Suppressor macrophage treated with lipopolysaccharide for 4 hours (primary cell): ENCODE data around the gene TSPYL6.

Experiments
- DNase-seq: peaks from one replicate; pipeline ENCODE4 v3.0.0-alpha.2; 2020

Gene TSPYL6

DNA sequence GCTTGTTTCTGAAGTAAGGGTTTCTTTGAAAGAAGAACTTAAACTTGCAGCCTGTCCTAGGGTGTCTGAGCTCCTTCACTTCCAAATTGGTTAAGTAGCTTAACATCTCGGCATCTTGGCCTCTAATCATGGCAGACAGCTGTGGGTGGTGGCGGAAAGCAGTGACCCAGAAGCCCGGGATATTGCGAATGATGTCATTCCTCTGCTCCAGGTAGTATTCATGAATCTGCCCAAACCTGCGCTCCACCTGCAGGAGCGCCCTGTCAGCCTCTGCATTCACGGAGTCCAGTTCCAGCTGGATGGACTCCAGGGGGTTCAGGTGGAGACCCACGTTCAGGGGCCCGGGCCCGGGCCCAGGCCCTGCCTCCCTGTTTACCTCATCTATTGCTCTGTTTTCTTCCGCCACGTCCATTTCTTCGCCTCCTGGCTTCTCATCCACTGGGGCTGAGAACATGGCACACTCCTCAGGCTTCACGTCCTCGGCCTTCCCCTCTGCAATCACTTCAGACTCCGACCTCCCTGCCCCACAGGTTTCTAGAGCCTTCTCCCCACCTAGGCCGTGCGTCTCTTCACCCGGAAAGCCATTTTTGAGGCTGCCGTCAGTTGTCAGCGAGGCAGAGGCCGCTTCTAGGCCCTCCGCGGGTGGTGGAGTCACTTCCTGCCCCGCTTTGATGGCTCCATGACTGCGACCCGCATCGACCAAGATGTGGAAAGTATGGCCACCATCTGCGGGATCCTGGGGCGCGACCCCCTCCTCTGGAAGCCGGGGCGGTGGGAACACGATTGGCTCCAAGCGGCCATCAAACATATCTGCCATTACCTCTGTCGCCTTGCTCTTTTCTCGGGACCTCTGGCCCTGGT lies 569 bp downstream of the TSPYL6 start:
- DNase-seq = no peak

GRCh38 chr2:54254180-54254579 lies 1.8 kb downstream of the TSPYL6 start:
- no peak for DNase-seq

GRCh38 chr2:54249629-54250028 lies 6.4 kb downstream of the TSPYL6 start:
- DNase-seq = no peak

GRCh38 chr2:54247115-54247514 lies 8.9 kb downstream of the TSPYL6 start:
- DNase-seq = no peak

DNA sequence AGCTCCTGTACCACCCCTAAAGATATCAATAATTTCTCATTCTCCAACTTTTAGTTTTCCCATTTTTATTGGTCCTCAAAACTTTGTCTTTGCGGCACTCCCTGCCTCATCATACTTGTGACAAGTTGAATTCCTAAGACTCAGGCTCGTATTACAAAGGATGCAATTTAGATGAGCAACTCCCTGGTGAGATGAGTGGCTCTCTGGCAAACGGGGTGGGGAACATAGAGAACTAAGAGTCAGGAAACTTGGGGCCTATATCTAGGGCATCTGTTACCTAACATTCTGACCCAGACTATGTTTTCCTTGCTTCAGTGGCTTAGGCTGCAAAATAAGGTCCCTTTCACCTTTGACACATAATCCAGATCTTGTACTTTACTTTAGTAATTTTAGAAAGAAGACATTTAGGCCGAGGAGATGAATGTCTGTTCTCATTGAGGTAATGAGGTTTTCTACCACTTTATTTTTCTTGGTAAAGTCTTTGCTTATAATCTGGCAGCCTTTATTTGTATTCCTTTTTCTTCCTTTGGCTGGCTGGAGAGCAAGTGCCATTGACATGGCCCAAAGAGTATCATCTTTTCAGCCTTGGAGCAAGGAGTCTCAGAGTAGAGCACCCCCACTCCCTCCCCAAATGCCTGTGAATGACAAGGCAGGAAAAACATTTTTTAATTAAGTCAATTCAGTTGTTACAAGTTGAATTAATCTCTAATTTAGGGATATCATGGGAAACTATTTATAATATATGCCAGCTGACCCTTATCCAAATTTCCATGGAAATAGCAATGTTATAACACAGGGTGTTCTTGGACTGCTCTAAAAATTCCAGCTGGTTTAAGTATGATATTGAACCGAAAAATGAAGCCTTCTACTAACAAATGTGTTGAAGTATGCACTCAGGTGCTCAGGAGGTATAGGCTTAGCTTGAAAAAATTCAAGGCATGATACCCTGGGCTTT lies 15.2 kb downstream of the TSPYL6 start:
- no peak for DNase-seq

DNA sequence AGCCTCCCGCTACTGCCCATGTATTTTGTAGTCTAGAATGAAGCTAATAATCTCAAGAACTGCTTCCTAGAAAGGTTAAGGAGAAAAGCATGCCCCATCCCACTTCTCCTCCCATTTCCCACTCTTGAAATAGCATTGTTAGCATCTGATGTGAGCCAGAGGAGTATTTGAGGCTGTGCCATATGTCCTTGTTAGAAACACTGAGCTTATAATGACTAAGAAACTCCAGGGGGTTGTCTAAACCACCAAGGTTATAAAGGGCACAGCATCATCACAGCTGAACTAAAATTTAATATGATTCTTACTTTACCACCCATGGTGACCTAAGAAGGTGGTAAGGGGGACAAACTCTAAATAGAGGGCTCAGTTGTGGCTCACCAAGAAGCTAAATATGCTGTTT lies 16.6 kb downstream of the TSPYL6 start:
- no peak for DNase-seq

GRCh38 chr2:54237428-54237827 lies 18.6 kb downstream of the TSPYL6 start:
- no peak for DNase-seq

- DNase-seq = no peak
These were observed 22.0 kb downstream of the TSPYL6 start for GRCh38 chr2:54233832-54234649.

- DNase-seq = no peak
These were observed 27.1 kb downstream of the TSPYL6 start for GRCh38 chr2:54228945-54229344.

DNA sequence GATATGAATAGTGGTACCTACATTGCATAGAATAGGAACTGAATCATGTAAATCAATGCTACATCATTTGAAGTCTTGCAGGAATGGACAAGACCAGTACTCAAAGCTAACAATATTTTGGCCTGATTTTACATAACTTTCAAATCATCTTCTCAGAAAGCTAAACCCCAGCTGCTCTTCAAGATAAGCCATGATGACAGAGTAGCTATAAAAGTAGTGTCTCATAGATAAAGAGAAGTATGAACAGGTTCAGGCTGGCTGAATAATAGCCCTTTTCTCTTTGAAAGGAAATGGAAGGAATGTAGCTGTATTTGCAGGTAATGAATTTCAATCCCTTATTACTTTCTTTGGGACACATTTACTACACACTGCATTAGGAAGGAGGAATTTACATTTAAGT lies 28.2 kb downstream of the TSPYL6 start:
- no peak for DNase-seq

DNA sequence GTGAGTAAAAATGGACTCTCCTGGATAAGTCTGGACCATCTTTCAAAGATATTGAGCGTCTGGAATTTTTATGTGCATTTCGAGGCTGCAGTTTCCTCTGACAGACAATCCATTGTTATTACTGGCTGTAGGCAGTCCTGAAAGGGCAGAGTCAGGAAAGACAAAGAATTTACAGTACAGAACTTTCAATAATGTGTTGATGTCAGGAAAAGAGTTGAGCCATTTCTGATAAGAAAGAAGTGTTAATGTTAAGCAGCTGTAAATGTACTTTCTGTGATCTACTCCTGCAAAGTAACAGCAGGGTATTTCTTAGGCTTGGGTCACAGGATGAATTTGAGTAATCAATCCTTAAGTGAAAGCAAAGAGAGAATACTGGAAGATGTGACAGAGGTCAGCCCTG lies 29.8 kb downstream of the TSPYL6 start:
- DNase-seq = no peak

DNA sequence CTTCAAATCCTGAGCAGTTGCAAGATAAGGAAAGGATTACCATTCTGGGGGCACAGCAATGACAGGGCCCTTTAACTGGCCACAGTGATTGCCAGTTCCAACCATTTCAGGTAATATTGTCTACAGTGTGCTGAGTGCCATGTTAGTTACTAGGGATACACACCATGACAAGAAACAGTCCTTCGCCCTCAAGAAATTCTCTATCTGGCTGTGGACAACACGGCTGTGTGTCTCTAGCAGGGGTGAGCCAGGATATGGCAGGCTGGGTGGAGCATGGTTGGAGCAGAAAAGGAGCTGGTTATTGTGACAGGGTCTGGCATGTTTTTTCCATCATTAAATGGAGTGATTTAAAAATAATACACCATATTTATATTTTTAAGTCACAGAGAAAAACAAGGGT lies 31.0 kb downstream of the TSPYL6 start:
- DNase-seq = no peak

GRCh38 chr2:54213082-54213481 lies 42.9 kb downstream of the TSPYL6 start:
- DNase-seq = no peak

DNA sequence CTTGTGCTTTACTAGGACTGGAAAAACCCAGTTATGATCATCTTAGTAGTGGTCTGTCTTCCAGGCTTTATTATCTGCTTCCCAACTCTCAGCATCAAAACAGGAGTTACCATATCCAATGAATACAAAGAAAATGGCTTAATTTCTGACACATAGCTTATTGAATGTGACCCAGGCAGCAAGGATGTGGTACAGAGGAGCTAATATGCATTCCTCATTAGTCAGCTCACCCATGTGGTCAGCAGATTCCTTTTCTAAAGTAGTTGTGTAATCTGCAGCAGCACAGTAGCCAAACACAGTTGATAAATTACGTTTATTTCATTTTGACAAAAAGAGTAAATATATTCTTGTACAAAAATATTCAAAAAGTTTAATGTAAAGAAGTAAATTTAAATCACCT lies 43.6 kb downstream of the TSPYL6 start:
- DNase-seq = no peak

GRCh38 chr2:54209379-54209778 lies 46.6 kb downstream of the TSPYL6 start:
- no peak for DNase-seq

DNA sequence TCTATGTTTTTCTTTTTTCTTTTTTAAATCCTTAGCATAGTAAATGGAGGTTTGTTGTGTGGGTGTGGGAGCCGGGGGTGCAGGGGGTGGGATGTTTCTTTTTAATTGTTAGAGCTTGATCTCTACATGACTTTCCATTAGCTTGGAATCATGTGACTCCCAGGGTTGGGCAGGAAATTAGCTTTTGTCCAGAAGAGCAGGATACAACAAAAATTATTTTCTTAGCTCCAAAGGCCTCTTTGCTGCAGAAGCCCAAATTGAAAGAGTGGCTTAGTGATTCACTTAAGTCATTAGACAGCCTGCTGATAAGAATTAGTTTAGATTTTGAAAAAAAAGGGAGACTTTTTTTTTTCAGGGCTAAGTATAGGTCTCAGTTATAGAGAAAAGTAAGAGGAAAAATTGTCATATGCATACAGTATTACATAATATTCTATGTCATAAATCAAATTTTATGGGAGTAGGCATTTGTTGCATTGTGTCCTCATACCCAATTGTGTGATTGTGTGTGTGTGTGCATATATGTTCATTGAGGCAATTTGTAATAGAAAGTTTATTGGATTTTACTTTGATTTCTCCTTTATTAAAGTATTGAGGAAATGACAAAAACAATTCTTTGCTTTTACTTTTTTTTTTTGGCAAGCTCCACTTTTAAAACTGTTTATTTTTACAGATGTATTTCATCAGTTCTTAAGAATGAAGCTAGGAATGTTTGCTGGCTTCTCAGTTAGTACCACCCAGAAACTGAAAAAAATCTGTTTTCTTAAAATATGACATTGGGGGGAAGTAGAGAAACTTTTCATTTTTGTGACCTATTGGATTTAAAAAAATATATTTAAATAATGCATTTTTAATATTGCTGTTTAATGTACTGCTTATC lies 47.4 kb downstream of the TSPYL6 start:
- no peak for DNase-seq

DNA sequence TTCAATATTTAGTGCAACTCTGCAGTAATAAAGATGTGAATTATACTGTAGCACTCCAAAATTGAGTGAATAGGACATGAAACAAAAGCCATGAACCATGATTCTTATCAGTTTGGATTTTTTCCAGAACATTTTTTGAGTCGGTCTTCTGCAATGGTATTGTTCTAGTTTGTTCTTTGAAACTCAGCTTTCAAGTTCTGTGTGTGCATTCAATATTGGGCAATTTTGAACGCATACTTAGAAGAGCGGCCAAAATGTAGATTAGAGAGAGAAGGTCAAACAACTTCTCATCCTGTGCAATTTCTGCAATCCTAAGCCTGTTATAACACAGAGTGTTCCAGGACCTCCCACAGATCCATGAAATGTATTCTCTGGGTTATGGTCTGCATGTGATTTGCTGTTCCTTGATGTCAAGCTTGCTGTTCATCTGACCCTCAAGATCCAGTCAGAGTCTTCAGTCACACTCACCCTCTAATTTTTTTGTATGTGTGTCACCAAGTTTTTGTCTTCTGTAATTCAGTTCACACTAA lies 48.3 kb downstream of the TSPYL6 start:
- DNase-seq = no peak

GRCh38 chr2:54206596-54206995 lies 49.4 kb downstream of the TSPYL6 start:
- peak; percentile 5 for DNase-seq

DNA sequence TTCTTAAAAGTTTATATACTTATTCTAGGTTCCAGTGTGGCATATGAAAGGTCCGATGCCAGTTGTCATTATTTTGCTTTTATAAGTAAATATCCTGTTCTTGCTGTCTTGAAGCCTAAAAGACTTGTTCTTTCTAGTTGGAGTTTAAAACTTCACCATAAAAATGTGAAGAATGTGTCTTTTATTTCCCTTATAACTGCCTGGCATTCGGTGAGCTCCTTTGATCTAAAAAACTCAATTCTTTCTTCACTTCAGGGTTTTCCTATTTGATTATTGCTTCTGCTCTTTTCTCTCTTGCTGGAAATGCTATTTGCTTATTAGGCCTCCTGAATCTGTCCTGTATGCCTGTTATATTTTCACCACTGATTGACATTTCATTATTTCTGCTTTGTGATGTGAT lies 51.6 kb downstream of the TSPYL6 start:
- no peak for DNase-seq
